Psoas muscle (tissue), 8 donors: ENCODE results near the gene GPR142. TPM values are rescaled to one million over a fixed set of nuclear protein-coding genes. Genes with fewer than 3 reads are reported as not detected.
A peak's percentile ranks its signal among the peaks of the same experiment; 100 is the strongest.

ENCODE experiments used
- ATAC-seq, 4 donors: fragments of 200-7000 bp; cut with Tn5 transposase; one replicate each; pipeline ENCODE4 v1.9.1; 2020; ENCODE audit warnings: moderate library complexity in 3 of 4, mild to moderate bottlenecking in 2 of 4
- DNase-seq, 2 donors: peaks; one replicate each; pipeline ENCODE4 v3.0.0-alpha.2; 2020
- H3K27ac ChIP-seq: fragments of 200-600 bp; one replicate; pipeline ENCODE4 v1.8.0; 2022
- H3K27me3 ChIP-seq, 3 donors: fragments of 200-600 bp in 1 of 3; one replicate each; pipeline versions ENCODE4 v1.6.1 to v1.8.0; 2013 to 2022; ENCODE audit warnings: low read length in 2 of 3, mild to moderate bottlenecking in 2 of 3, moderate library complexity in 1 of 3; ENCODE audit not compliant: insufficient read depth in 3 of 3
- H3K36me3 ChIP-seq, 2 donors: fragments of 200-600 bp in 1 of 2; one replicate each; pipeline versions ENCODE4 v1.6.1 to v1.8.0; 2013 to 2022; ENCODE audit warnings: low read depth in 1 of 2, mild to moderate bottlenecking in 1 of 2, moderate library complexity in 1 of 2; ENCODE audit not compliant: insufficient read depth in 1 of 2
- H3K4me1 ChIP-seq: fragments of 200-600 bp; one replicate; pipeline ENCODE4 v1.8.0; 2022
- H3K4me3 ChIP-seq: fragments of 200-600 bp; one replicate; pipeline ENCODE4 v1.8.0; 2022; ENCODE audit warnings: mild to moderate bottlenecking
- H3K9me3 ChIP-seq: fragments of 200-600 bp; one replicate; pipeline ENCODE4 v1.8.0; 2022
- CTCF ChIP-seq: fragments of 200-600 bp; IDR thresholded peaks from one replicate; pipeline ENCODE4 v1.8.0; 2022; ENCODE audit warnings: antibody characterized with exemption
- whole genome bisulfite sequencing, 3 donors: extraction: QIAGEN DNeasy Blood & Tissue Kit; methylation state at CpG; one replicate each; pipeline versions ENCODE4 v1.1.6 to v1.1.7; 2013; 5-methylcytosine and 5-hydroxymethylcytosine counted together
- intact Hi-C, 2 donors: fragments of 100-400 bp; cut with DNase I; formaldehyde crosslinking; loops; one replicate each; pipeline versions ENCODE4 v1.11.0 to v1.14.2; 2022
- polyA plus RNA-seq, 3 donors: library from polyadenylated mRNA; stranded (reverse); fragments of 200-250 nt; gene quantifications; one replicate each; pipeline ENCODE4 v1.2.3, GENCODE V29; 2013
- total RNA-seq, 4 donors: library from RNA; stranded (reverse); fragmentation: NEBNext Ultra II Directional in 2 of 4; extraction: Animal tissue kit (Norgen Biotek cat#: 25700) in 2 of 4; gene quantifications; one replicate each; pipeline versions ENCODE4 v1.2.1 to v1.2.4, GENCODE V29; 2021 to 2023
- donor health status: healthy with polysubstance abuse.
- donor health status: DM: no; HTN: no; CAD: no; lungs with moderate emphysema.
- donor health status: Bipolar disorder and iron deficiency.
- donor health status: healthy.
- donor health status: DM: yes; HTN: yes; CAD: no.
- donor health status: DM: no; HTN: no; CAD: no.
- donor health status: DM: no; HTN: no; CAD: no.
- donor health status: DM: yes; HTN: yes; CAD: no.

The GPR142 gene
- total and polyA plus RNA-seq, 7 donors = not detected

- Histone ChIP-seq H3K36me3 (no peaks in the 10 kb centered on the region), H3K4me3 (no peak overlapping the region), H3K4me1 (peaks cover 43% of the 10 kb centered on the region), H3K27ac (no peak overlapping the region), H3K27me3 (no peaks in the 10 kb centered on the region), H3K9me3 (no peaks in the 10 kb centered on the region)
- DNase-seq (peak in 1 of 2 donors; percentile 30), ATAC-seq (no peak)
- no peak for TF ChIP-seq CTCF
- WGBS, 3 donors = 90 to 92% (median 92%) methylated on average over 3 of the region's 3 CpGs
- intact Hi-C loops = no loop called here
Observed at GRCh38 chr17:74385201-74385600, 17.9 kb downstream of the GPR142 start.

- Histone ChIP-seq H3K36me3 (no peaks in the 10 kb centered on the region), H3K4me1 (peaks cover 31% of the 10 kb centered on the region), H3K27ac (peak overlapping the region; percentile 77), H3K9me3 (no peaks in the 10 kb centered on the region), H3K27me3 (no peaks in the 10 kb centered on the region), H3K4me3 (peak overlapping the region; percentile 34)
- TF ChIP-seq CTCF = no peak
- DNase-seq (peak; percentile 69 to 89), ATAC-seq (peak; percentile 89 to 94 (median 92))
- intact Hi-C loops = no loop called here
- 14 to 31% (median 15%) methylated on average over 8 of the region's 8 CpGs for WGBS, 3 donors
Observed at GRCh38 chr17:74386386-74386785, 19.1 kb downstream of the GPR142 start.

- Histone ChIP-seq H3K4me1 (peaks cover 31% of the 10 kb centered on the region), H3K9me3 (no peaks in the 10 kb centered on the region), H3K27ac (peak overlapping the region; percentile 77), H3K4me3 (no peak overlapping the region), H3K36me3 (no peaks in the 10 kb centered on the region), H3K27me3 (no peaks in the 10 kb centered on the region)
- DNase-seq (peak in 1 of 2 donors; percentile 16), ATAC-seq (peak in 3 of 4 donors; percentile 14 to 40 (median 30))
- WGBS, 3 donors = 62 to 79% (median 68%) methylated on average over 17 of the region's 17 CpGs
- intact Hi-C loops = no loop called here
- no peak for TF ChIP-seq CTCF
Observed at GRCh38 chr17:74387365-74388218, 20.3 kb downstream of the GPR142 start.

GRCh38 chr17:74389084-74389753 lies 21.9 kb downstream of the GPR142 start:
- no peaks in the 10 kb centered on the region for H3K27me3 ChIP-seq
- H3K9me3 ChIP-seq = no peaks in the 10 kb centered on the region
- intact Hi-C loops = no loop called here
- DNase-seq (peak in 1 of 2 donors; percentile 22), ATAC-seq (no peak)
- TF ChIP-seq CTCF = no peak
- H3K4me1 ChIP-seq = peaks cover 45% of the 10 kb centered on the region
- no peak overlapping the region for H3K4me3 ChIP-seq
- WGBS, 3 donors = 61 to 85% (median 76%) methylated on average over 11 to 12 of the region's 12 CpGs
- peak overlapping the region; percentile 77 for H3K27ac ChIP-seq
- no peaks in the 10 kb centered on the region for H3K36me3 ChIP-seq
